Liver (tissue), 9 donors: Measurements from ENCODE around the gene ABHD17C. TPM values are rescaled to one million over a fixed set of nuclear protein-coding genes. Genes with fewer than 3 reads are reported as not detected.

Source experiments
- DNase-seq: peaks from one replicate; pipeline ENCODE4 v3.0.0-alpha.2; 2017; ENCODE audit warnings: low spot score
- H3K27ac ChIP-seq, 2 donors: one replicate each; pipeline ENCODE4 v1.7.0; 2013; ENCODE audit warnings: inconsistent platforms in 2 of 2, low read length in 2 of 2, control low read depth in 1 of 2, low read depth in 1 of 2, mild to moderate bottlenecking in 1 of 2
- H3K27me3 ChIP-seq, 4 donors: one replicate each; pipeline versions ENCODE4 v1.6.1 to v1.7.0; 2013; ENCODE audit warnings: low read length in 3 of 4, inconsistent platforms in 1 of 4, mild to moderate bottlenecking in 1 of 4, moderate library complexity in 1 of 4; ENCODE audit not compliant: control insufficient read depth in 4 of 4, insufficient read depth in 4 of 4
- H3K36me3 ChIP-seq, 4 donors: one replicate each; pipeline versions ENCODE4 v1.6.1 to v1.7.0; 2013; ENCODE audit warnings: low read length in 3 of 4, mild to moderate bottlenecking in 3 of 4, low read depth in 1 of 4, moderate library complexity in 1 of 4; ENCODE audit not compliant: control insufficient read depth in 4 of 4, insufficient read depth in 3 of 4
- H3K4me1 ChIP-seq, 4 donors: one replicate each; pipeline versions ENCODE4 v1.6.1 to v1.7.0; 2013; ENCODE audit warnings: low read length in 3 of 4, mild to moderate bottlenecking in 3 of 4, moderate library complexity in 1 of 4; ENCODE audit not compliant: control insufficient read depth in 4 of 4, insufficient read depth in 4 of 4
- H3K4me3 ChIP-seq, 3 donors: one replicate each; pipeline versions ENCODE4 v1.6.1 to v1.7.0; 2013; ENCODE audit warnings: low read length in 3 of 3, control low read depth in 1 of 3, low read depth in 1 of 3, mild to moderate bottlenecking in 1 of 3
- H3K9ac ChIP-seq, 2 donors: one replicate each; pipeline ENCODE4 v1.7.0; 2013; ENCODE audit warnings: low read length in 2 of 2, mild to moderate bottlenecking in 2 of 2, moderate library complexity in 2 of 2, control low read depth in 1 of 2, low read depth in 1 of 2
- H3K9me3 ChIP-seq, 4 donors: one replicate each; pipeline versions ENCODE4 v1.6.1 to v1.7.0; 2013; ENCODE audit warnings: low read length in 3 of 4; ENCODE audit not compliant: control insufficient read depth in 4 of 4
- ATF3 ChIP-seq: IDR thresholded peaks from 2 replicates; pipeline ENCODE4 v1.6.1; 2016; ENCODE audit warnings: antibody characterized with exemption
- EGR1 ChIP-seq, 2 donors: IDR thresholded peaks; 2 replicates each; pipeline ENCODE4 v1.6.1; 2016 to 2018; ENCODE audit warnings: antibody characterized with exemption in 2 of 2, low read depth in 2 of 2
- FOXA1 ChIP-seq: IDR thresholded peaks from 2 replicates; pipeline ENCODE4 v1.6.1; 2016; ENCODE audit warnings: antibody characterized with exemption
- FOXA2 ChIP-seq: IDR thresholded peaks from 2 replicates; pipeline ENCODE4 v1.6.1; 2016; ENCODE audit warnings: antibody characterized with exemption
- GABPA ChIP-seq, 2 donors: IDR thresholded peaks in 1 of 2; conservative IDR thresholded peaks in 1 of 2; 2 replicates each; pipeline ENCODE4 v1.6.1; 2016; ENCODE audit warnings: antibody characterized with exemption in 2 of 2, mild to moderate bottlenecking in 1 of 2, moderate library complexity in 1 of 2
- HNF4A ChIP-seq, 2 donors: conservative IDR thresholded peaks; 2 replicates each; pipeline ENCODE4 v1.6.1; 2016; ENCODE audit warnings: antibody characterized with exemption in 2 of 2, mild to moderate bottlenecking in 2 of 2
- JUND ChIP-seq, 2 donors: IDR thresholded peaks; 2 replicates each; pipeline ENCODE4 v1.6.1; 2016; ENCODE audit warnings: antibody characterized with exemption in 2 of 2
- NR2F2 ChIP-seq: IDR thresholded peaks from 2 replicates; pipeline ENCODE4 v1.6.1; 2016; ENCODE audit warnings: antibody characterized with exemption
- RAD21 ChIP-seq, 2 donors: IDR thresholded peaks; 2 replicates each; pipeline ENCODE4 v1.6.1; 2016; ENCODE audit warnings: antibody characterized with exemption in 2 of 2, mild to moderate bottlenecking in 2 of 2
- RXRA ChIP-seq, 2 donors: IDR thresholded peaks; 2 replicates each; pipeline ENCODE4 v1.6.1; 2017 to 2018; ENCODE audit warnings: antibody characterized with exemption in 2 of 2, mild to moderate bottlenecking in 1 of 2
- SP1 ChIP-seq: IDR thresholded peaks from 2 replicates; pipeline ENCODE4 v1.6.1; 2018; ENCODE audit warnings: antibody characterized with exemption, mild to moderate bottlenecking
- TAF1 ChIP-seq: conservative IDR thresholded peaks from 2 replicates; pipeline ENCODE4 v1.6.1; 2016; ENCODE audit warnings: antibody characterized with exemption, mild to moderate bottlenecking
- YY1 ChIP-seq: IDR thresholded peaks from 2 replicates; pipeline ENCODE4 v1.6.1; 2016; ENCODE audit warnings: antibody characterized with exemption, mild to moderate bottlenecking
- WGBS: extraction: QIAGEN DNeasy Blood & Tissue Kit; methylation state at CpG from one replicate; pipeline ENCODE4 v1.1.7; 2013; 5-methylcytosine and 5-hydroxymethylcytosine counted together
- polyA plus RNA-seq, 2 donors: library from polyadenylated mRNA; stranded (reverse) in 1 of 2; unstranded in 1 of 2; fragments of 200-250 nt in 1 of 2; fragments of >200 nt in 1 of 2; fragmentation: Nextera tagmentation in 1 of 2; extraction: Ambion mirVana in 1 of 2; gene quantifications; one replicate each; pipeline versions ENCODE4 v1.2.1 to v1.2.3, GENCODE V29; 2013 to 2015
- total RNA-seq, 2 donors: library from RNA; depleted of rRNA; stranded (reverse); fragments of >200 nt; gene quantifications; one replicate each; pipeline ENCODE4 v1.2.3, GENCODE V29; 2014
- TF ChIP-seq, protein P1 (sequence below): fragments of 150-350 bp; IDR thresholded peaks from 2 replicates; pipeline ENCODE4 v1.5.1; 2017; ENCODE audit warnings: improper control_type of control experiment, low read depth, low read length; ENCODE audit not compliant: missing input control
- TF ChIP-seq, protein P2 (sequence below): IDR thresholded peaks from 2 replicates; pipeline ENCODE4 v1.6.1; 2016; ENCODE audit warnings: antibody characterized with exemption
- TF ChIP-seq, protein P3 (sequence below): IDR thresholded peaks from 2 replicates; pipeline ENCODE4 v1.6.1; 2016; ENCODE audit warnings: antibody characterized with exemption
- donor health status: healthy.
- donor health status: healthy.
- donor health status: healthy.
- donor health status: healthy.
- donor health status: healthy.

Gene ABHD17C
- total and polyA plus RNA-seq, 4 donors: 0.79 to 3.0 (median 2.0) TPM

DNA sequence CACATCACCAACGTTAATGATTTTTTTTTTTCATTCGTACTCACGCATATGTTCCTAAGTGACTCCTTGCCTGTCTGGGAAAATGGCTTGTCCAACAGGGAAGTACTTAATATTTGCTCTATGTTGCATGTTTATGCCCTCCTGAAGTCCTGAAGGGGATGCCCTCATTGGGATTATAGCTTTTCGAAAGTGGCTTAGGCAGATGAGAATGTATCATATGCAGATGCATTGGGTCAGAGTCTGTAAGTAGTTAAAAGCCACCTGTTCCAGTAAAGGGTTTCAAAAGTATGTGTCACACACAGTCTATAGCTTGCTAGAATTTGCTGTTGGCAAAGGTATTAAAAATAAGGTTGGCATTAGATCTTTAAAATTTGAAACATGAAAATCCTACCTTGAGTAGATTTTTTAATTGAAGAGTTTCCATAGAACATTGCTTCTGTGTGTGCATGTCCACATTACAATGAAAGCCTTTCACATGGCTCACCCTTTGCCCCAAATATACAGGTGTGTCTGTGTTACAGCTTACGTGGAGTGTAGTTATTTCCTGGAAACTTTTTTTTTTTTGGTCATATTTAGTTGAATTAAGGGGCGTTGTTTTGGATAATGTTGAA is 2.1 kb downstream of the ABHD17C start:
- Histone ChIP-seq H3K9me3 (no peaks in the 10 kb centered on the region), H3K27ac (no peak overlapping the region), H3K4me1 (peaks cover 3 to 18% (median 11%) of the 10 kb centered on the region in 4 donors), H3K36me3 (no peaks in the 10 kb centered on the region), H3K9ac (no peak overlapping the region), H3K27me3 (no peaks in the 10 kb centered on the region), H3K4me3 (no peak overlapping the region)
- no peak for TF ChIP-seq GABPA (IDR thresholded peaks at IDR 0.05 in 1 of 2, conservative IDR thresholded peaks at IDR 0.05 in 1 of 2)
- TF ChIP-seq TAF1: no peak
- no peak for TF ChIP-seq NR2F2
- no peak for TF ChIP-seq SP1
- no peak for TF ChIP-seq JUND (IDR thresholded peaks at IDR 0.05)
- TF ChIP-seq, protein P1, sequence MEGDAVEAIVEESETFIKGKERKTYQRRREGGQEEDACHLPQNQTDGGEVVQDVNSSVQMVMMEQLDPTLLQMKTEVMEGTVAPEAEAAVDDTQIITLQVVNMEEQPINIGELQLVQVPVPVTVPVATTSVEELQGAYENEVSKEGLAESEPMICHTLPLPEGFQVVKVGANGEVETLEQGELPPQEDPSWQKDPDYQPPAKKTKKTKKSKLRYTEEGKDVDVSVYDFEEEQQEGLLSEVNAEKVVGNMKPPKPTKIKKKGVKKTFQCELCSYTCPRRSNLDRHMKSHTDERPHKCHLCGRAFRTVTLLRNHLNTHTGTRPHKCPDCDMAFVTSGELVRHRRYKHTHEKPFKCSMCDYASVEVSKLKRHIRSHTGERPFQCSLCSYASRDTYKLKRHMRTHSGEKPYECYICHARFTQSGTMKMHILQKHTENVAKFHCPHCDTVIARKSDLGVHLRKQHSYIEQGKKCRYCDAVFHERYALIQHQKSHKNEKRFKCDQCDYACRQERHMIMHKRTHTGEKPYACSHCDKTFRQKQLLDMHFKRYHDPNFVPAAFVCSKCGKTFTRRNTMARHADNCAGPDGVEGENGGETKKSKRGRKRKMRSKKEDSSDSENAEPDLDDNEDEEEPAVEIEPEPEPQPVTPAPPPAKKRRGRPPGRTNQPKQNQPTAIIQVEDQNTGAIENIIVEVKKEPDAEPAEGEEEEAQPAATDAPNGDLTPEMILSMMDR: no peak
- TF ChIP-seq ATF3: no peak
- no peak for TF ChIP-seq EGR1 (IDR thresholded peaks at IDR 0.05; ENCODE audit: low read depth in 2 of 2)
- no peak for TF ChIP-seq RXRA (IDR thresholded peaks at IDR 0.05)
- no peak for TF ChIP-seq FOXA1
- TF ChIP-seq HNF4A (conservative IDR thresholded peaks at IDR 0.05): no peak
- WGBS: 87% methylated on average over 6 of the region's 6 CpGs
- no peak for DNase-seq

- H3K4me1 ChIP-seq: peaks cover 3 to 18% (median 11%) of the 10 kb centered on the region in 4 donors
- 88% methylated on average over 1 of the region's 1 CpG for WGBS
- TF ChIP-seq, protein P1: no peak
- H3K4me3 ChIP-seq: no peak overlapping the region
- no peaks in the 10 kb centered on the region for H3K36me3 ChIP-seq
- no peak for DNase-seq
- no peak overlapping the region for H3K9ac ChIP-seq
- H3K27ac ChIP-seq: no peak overlapping the region
- H3K27me3 ChIP-seq: no peaks in the 10 kb centered on the region
- H3K9me3 ChIP-seq: no peaks in the 10 kb centered on the region
Measured at GRCh38 chr15:80698676-80699075, 3.6 kb downstream of the ABHD17C start.

DNA sequence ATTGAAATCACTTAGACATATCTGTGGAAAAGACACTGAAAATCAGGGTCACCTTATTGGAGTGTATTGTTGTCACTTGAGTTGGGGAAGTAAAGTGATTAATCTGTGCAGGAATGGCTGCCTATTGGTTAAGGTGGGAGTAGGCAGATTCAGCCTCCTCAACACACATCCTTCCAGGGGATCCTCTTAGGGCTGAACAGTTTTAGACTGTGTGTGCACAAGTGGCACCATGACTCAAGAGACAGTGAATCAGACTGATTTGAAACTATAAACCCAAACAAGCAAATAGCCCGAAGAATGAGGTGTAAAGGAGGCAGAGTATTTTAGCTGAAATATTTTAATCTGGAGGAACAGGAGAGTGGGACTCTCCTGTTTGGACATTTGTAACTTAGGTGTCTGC is 4.9 kb downstream of the ABHD17C start:
- WGBS: 97% methylated on average over 1 of the region's 1 CpG
- peaks cover 3 to 12% (median 7%) of the 10 kb centered on the region in 4 donors for H3K4me1 ChIP-seq
- H3K9me3 ChIP-seq: no peaks in the 10 kb centered on the region
- H3K9ac ChIP-seq: no peak overlapping the region
- no peak overlapping the region for H3K27ac ChIP-seq
- DNase-seq: no peak
- no peaks in the 10 kb centered on the region for H3K27me3 ChIP-seq
- no peak overlapping the region for H3K4me3 ChIP-seq
- H3K36me3 ChIP-seq: no peaks in the 10 kb centered on the region
- TF ChIP-seq GABPA (IDR thresholded peaks at IDR 0.05 in 1 of 2, conservative IDR thresholded peaks at IDR 0.05 in 1 of 2) (no peak), YY1 (no peak), FOXA1 (no peak), FOXA2 (no peak), ATF3 (no peak), RAD21 (IDR thresholded peaks at IDR 0.05) (no peak), RXRA (IDR thresholded peaks at IDR 0.05) (no peak), TAF1 (no peak), NR2F2 (no peak), SP1 (no peak), JUND (IDR thresholded peaks at IDR 0.05) (no peak)
- TF ChIP-seq, protein P2, sequence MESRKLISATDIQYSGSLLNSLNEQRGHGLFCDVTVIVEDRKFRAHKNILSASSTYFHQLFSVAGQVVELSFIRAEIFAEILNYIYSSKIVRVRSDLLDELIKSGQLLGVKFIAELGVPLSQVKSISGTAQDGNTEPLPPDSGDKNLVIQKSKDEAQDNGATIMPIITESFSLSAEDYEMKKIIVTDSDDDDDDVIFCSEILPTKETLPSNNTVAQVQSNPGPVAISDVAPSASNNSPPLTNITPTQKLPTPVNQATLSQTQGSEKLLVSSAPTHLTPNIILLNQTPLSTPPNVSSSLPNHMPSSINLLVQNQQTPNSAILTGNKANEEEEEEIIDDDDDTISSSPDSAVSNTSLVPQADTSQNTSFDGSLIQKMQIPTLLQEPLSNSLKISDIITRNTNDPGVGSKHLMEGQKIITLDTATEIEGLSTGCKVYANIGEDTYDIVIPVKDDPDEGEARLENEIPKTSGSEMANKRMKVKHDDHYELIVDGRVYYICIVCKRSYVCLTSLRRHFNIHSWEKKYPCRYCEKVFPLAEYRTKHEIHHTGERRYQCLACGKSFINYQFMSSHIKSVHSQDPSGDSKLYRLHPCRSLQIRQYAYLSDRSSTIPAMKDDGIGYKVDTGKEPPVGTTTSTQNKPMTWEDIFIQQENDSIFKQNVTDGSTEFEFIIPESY: no peak
- TF ChIP-seq, protein P3, sequence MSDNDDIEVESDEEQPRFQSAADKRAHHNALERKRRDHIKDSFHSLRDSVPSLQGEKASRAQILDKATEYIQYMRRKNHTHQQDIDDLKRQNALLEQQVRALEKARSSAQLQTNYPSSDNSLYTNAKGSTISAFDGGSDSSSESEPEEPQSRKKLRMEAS: no peak
